ENCODE measurements around the gene MACROD1.
"Not testable (repeated sequence)": the region's sequence is repeated elsewhere in the genome, so short reads cannot be mapped to it uniquely, and the experiment has no call there.

Gene MACROD1

GRCh38 chr11:63986932-63987513 is 178.9 kb downstream of the MACROD1 start:
- no peak for DNase-seq

GRCh38 chr11:63986156-63986931 is 179.6 kb downstream of the MACROD1 start, which contains the start of gene OTUB1:
TSS of gene OTUB1 (plus strand) at chr11:63986438. CDS start at chr11:63986457, 19 bp downstream.
- peak; percentile 89 for DNase-seq

GRCh38 chr11:63985812-63986155 is 180.1 kb downstream of the MACROD1 start:
- DNase-seq = no peak

- no peak for DNase-seq
Observed at GRCh38 chr11:63979426-63979825, 186.5 kb downstream of the MACROD1 start.

GRCh38 chr11:63978551-63979239 is 187.2 kb downstream of the MACROD1 start:
- no peak for DNase-seq

GRCh38 chr11:63974259-63975143 is 191.4 kb downstream of the MACROD1 start, which contains the start of gene COX8A:
TSS of gene COX8A (plus strand) at chr11:63974620. CDS start at chr11:63974681, 61 bp downstream.
- peak; percentile 99 for DNase-seq

GRCh38 chr11:63973912-63974258 is 192.0 kb downstream of the MACROD1 start:
- not testable (repeated sequence) for DNase-seq

- no peak for DNase-seq
Observed at GRCh38 chr11:63970902-63971301, 195.0 kb downstream of the MACROD1 start.

- DNase-seq = no peak
Observed at GRCh38 chr11:63969461-63969860, 196.5 kb downstream of the MACROD1 start.

- no peak for DNase-seq
Observed at GRCh38 chr11:63966444-63966843, 199.5 kb downstream of the MACROD1 start.

GRCh38 chr11:63963895-63964294 is 202.0 kb downstream of the MACROD1 start:
- DNase-seq = not testable (repeated sequence)

- DNase-seq = peak; percentile 96
Observed at GRCh38 chr11:63961608-63962412, 204.1 kb downstream of the MACROD1 start.

GRCh38 chr11:63958008-63958407 is 207.9 kb downstream of the MACROD1 start:
- no peak for DNase-seq

GRCh38 chr11:63952570-63952969 is 213.3 kb downstream of the MACROD1 start:
- no peak for DNase-seq

- DNase-seq = no peak
Observed at GRCh38 chr11:63951779-63952536, 214.0 kb downstream of the MACROD1 start.

Data from NCI-H510A (cell line).